Vagina (tissue), 2 donors: ENCODE measurements around the gene SEMA4G.

Source experiments
- CTCF ChIP-seq, 3 experiments: fragments of 450-650 bp in 2 of 3; fragments of 200-600 bp in 1 of 3; sonication (generic) in 1 of 3; IDR thresholded peaks; one replicate each; pipeline ENCODE4 v1.5.1; 2017 to 2019; ENCODE audit warnings: antibody characterized with exemption in 3 of 3, mild to moderate bottlenecking in 2 of 3, moderate library complexity in 2 of 3
- POLR2A ChIP-seq, 2 donors: fragments of 450-650 bp; IDR thresholded peaks; one replicate each; pipeline ENCODE4 v1.6.1; 2017; ENCODE audit warnings: antibody characterized with exemption in 2 of 2, mild to moderate bottlenecking in 2 of 2, moderate library complexity in 2 of 2

- TF ChIP-seq POLR2A (IDR thresholded peaks at IDR 0.05) (no peak), CTCF (IDR thresholded peaks at IDR 0.05) (no peak)
These were observed 11.4 kb downstream of the SEMA4G start for GRCh38 chr10:100980711-100981110.
